HFFc6 (cell line): ENCODE measurements around the gene TDRD15. TPM values are rescaled to one million over a fixed set of nuclear protein-coding genes. Genes with fewer than 3 reads are reported as not detected.

Experiments used
- DNase-seq: peaks from one replicate; pipeline ENCODE4 v3.0.0-alpha.2; 2018
- H3K27ac Mint-ChIP-seq: 2 replicates; pipeline ENCODE4 v1.8.0; 2020; ENCODE audit warnings: mild to moderate bottlenecking, mixed read lengths
- H3K27me3 Mint-ChIP-seq: 2 replicates; pipeline ENCODE4 v1.8.0; 2021; ENCODE audit warnings: mild to moderate bottlenecking, moderate library complexity, mixed read lengths; ENCODE audit not compliant: insufficient read depth
- H3K36me3 Mint-ChIP-seq: 2 replicates; pipeline ENCODE4 v1.8.0; 2021; ENCODE audit warnings: low read depth, mixed read lengths
- H3K4me1 Mint-ChIP-seq: 2 replicates; pipeline ENCODE4 v1.8.0; 2020; ENCODE audit warnings: low read depth, mixed read lengths
- H3K4me3 Mint-ChIP-seq: 2 replicates; pipeline ENCODE4 v1.8.0; 2020; ENCODE audit warnings: mild to moderate bottlenecking, moderate library complexity, mixed read lengths
- H3K9me3 Mint-ChIP-seq: 2 replicates; pipeline ENCODE4 v1.8.0; 2020; ENCODE audit warnings: mild to moderate bottlenecking, mixed read lengths
- CTCF ChIP-seq: fragments of 200-600 bp; sonication (generic); IDR thresholded peaks from 2 replicates; pipeline ENCODE4 v1.5.0; 2021; ENCODE audit warnings: antibody characterized with exemption, mild to moderate bottlenecking
- total RNA-seq, 6 experiments: library from RNA; stranded (reverse); fragmentation: NEBNext Ultra II Directional; extraction: Animal tissue kit (Norgen Biotek cat#: 25700); gene quantifications; 2 replicates in 1 of 6; 3 replicates in 5 of 6; pipeline ENCODE4 v1.2.3, GENCODE V29; 2021

The TDRD15 gene
- total RNA-seq, 6 experiments from 2014 or later, result not detected

DNA sequence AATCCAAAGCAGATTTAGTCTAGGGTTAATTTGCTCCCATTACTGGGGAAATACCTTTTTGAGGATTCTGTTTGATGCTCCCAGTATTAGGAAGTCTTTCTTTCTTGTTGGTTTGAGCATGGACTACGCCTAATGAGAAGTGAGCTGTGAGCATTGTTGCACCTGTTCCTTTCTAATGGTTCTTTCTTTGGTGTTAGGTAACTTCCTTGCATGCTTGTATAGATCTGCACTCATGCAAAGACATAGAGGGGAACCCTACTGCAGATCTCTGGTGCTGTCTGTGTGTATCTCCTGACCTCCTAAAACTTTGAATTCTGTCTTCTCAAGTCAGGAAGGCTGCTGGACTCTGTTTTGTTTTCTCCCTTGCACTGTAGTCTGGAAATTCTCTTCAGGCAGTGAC, 12.8 kb upstream of the TDRD15 start:
- Mint-ChIP-seq H3K27me3 (no peaks in the 10 kb centered on the region), H3K36me3 (no peaks in the 10 kb centered on the region), H3K27ac (no peak overlapping the region), H3K9me3 (peaks cover 25% of the 10 kb centered on the region), H3K4me1 (no peaks in the 10 kb centered on the region), H3K4me3 (no peak overlapping the region)
- TF ChIP-seq CTCF, result no peak
- DNase-seq, result no peak

GRCh38 chr2:21117688-21118087, 6.1 kb upstream of the TDRD15 start:
- no peaks in the 10 kb centered on the region for H3K36me3 Mint-ChIP-seq
- no peak overlapping the region for H3K4me3 Mint-ChIP-seq
- no peak for TF ChIP-seq CTCF
- peaks cover 2% of the 10 kb centered on the region; the same call in 1 of the 2 replicates for H3K27me3 Mint-ChIP-seq
- H3K4me1 Mint-ChIP-seq, result no peaks in the 10 kb centered on the region
- no peak overlapping the region for H3K27ac Mint-ChIP-seq
- H3K9me3 Mint-ChIP-seq, result peaks cover 33% of the 10 kb centered on the region
- no peak for DNase-seq

DNA sequence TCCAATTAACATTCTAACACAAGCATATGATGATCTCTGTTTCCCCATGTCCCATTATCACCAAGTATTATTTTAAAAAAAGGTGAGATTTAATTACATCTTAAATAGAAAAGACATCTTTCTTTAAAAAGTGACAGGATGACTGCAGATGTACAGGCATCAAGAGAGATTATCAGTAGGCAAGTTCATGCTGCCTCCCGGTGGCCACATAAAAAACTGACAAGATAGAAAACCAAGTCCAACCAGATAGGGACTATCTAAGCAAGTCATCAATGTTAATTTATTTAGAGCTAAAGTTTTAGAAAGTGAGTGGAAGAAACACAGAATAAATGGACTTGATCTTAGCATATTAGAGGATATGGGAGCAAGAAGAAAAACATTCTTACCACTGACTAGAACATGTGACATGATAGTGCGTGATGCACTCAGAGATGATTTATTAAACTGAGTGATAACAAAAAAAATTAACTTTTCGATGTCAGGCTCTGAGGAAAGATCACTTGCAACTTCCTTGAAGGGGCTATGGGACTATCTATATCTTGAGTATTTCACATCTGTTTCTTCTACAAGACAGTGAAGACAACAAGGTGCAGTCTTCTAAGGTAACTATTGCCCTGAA, 5.4 kb upstream of the TDRD15 start:
- H3K36me3 Mint-ChIP-seq, result no peaks in the 10 kb centered on the region
- no peak overlapping the region for H3K27ac Mint-ChIP-seq
- TF ChIP-seq CTCF, result peak; percentile 65
- peaks cover 30% of the 10 kb centered on the region for H3K9me3 Mint-ChIP-seq
- H3K27me3 Mint-ChIP-seq, result peaks cover 2% of the 10 kb centered on the region; the same call in 1 of the 2 replicates
- H3K4me1 Mint-ChIP-seq, result no peaks in the 10 kb centered on the region
- peak; percentile 4 for DNase-seq
- H3K4me3 Mint-ChIP-seq, result no peak overlapping the region

GRCh38 chr2:21131861-21132260, 8.1 kb downstream of the TDRD15 start:
- H3K36me3 Mint-ChIP-seq, result no peaks in the 10 kb centered on the region
- H3K4me3 Mint-ChIP-seq, result no peak overlapping the region
- DNase-seq, result no peak
- peaks cover 2% of the 10 kb centered on the region; the same call in 1 of the 2 replicates for H3K27me3 Mint-ChIP-seq
- no peaks in the 10 kb centered on the region for H3K4me1 Mint-ChIP-seq
- peaks cover 19% of the 10 kb centered on the region for H3K9me3 Mint-ChIP-seq
- no peak for TF ChIP-seq CTCF
- no peak overlapping the region for H3K27ac Mint-ChIP-seq

GRCh38 chr2:21135585-21135984, 11.8 kb downstream of the TDRD15 start:
- Mint-ChIP-seq H3K27me3 (no peaks in the 10 kb centered on the region), H3K27ac (no peak overlapping the region), H3K4me1 (no peaks in the 10 kb centered on the region), H3K4me3 (no peak overlapping the region), H3K9me3 (peaks cover 17% of the 10 kb centered on the region), H3K36me3 (no peaks in the 10 kb centered on the region)
- TF ChIP-seq CTCF, result no peak
- no peak for DNase-seq
